ENCODE results near the gene LRMDA.

DNA sequence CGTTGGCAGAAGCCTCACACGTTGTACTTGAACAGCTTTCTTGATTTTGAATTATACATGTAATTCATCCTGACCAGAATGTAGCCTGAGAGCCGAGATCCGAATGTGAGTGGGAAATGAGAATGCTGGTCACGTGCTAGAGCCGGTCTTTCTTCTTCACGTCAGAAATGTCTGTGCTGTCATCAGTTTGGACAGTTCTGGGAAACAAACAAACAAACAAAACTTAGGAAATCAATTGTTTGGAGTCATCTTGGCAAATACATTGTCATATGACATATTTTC is 729.8 kb downstream of the LRMDA start:
- TF ChIP-seq, protein P1, sequence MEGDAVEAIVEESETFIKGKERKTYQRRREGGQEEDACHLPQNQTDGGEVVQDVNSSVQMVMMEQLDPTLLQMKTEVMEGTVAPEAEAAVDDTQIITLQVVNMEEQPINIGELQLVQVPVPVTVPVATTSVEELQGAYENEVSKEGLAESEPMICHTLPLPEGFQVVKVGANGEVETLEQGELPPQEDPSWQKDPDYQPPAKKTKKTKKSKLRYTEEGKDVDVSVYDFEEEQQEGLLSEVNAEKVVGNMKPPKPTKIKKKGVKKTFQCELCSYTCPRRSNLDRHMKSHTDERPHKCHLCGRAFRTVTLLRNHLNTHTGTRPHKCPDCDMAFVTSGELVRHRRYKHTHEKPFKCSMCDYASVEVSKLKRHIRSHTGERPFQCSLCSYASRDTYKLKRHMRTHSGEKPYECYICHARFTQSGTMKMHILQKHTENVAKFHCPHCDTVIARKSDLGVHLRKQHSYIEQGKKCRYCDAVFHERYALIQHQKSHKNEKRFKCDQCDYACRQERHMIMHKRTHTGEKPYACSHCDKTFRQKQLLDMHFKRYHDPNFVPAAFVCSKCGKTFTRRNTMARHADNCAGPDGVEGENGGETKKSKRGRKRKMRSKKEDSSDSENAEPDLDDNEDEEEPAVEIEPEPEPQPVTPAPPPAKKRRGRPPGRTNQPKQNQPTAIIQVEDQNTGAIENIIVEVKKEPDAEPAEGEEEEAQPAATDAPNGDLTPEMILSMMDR (IDR thresholded peaks at IDR 0.05) = no peak
- TF ChIP-seq POLR2A (IDR thresholded peaks at IDR 0.05) = no peak
- no peak for TF ChIP-seq POLR2AphosphoS5 (IDR thresholded peaks at IDR 0.05)
- no peak for TF ChIP-seq EP300 (IDR thresholded peaks at IDR 0.05)

All from sigmoid colon (tissue), 4 donors.